ENCODE results near the gene TINCR.

The TINCR gene

DNA sequence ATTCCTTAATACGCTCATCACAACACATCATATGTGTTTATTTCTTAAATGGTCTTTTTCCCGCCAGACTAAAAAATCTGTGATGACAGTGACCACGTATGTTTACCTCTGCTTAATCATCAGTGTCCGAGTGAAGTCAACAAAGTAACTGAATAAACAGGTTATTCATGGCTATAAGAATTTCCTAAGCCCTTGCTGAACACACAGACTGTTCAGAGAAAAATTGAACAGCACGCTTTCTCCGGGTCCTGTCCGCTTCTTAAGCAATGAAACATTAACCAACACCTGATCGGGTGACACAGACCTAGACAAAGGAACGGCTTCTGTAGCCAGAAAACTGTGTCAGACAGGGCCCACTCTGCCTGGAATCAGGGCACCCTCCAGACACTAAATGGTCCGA is 40.5 kb upstream of the TINCR start:
- DNase-seq (ENCODE audit: low read depth) = no peak
- TF ChIP-seq, protein P1, sequence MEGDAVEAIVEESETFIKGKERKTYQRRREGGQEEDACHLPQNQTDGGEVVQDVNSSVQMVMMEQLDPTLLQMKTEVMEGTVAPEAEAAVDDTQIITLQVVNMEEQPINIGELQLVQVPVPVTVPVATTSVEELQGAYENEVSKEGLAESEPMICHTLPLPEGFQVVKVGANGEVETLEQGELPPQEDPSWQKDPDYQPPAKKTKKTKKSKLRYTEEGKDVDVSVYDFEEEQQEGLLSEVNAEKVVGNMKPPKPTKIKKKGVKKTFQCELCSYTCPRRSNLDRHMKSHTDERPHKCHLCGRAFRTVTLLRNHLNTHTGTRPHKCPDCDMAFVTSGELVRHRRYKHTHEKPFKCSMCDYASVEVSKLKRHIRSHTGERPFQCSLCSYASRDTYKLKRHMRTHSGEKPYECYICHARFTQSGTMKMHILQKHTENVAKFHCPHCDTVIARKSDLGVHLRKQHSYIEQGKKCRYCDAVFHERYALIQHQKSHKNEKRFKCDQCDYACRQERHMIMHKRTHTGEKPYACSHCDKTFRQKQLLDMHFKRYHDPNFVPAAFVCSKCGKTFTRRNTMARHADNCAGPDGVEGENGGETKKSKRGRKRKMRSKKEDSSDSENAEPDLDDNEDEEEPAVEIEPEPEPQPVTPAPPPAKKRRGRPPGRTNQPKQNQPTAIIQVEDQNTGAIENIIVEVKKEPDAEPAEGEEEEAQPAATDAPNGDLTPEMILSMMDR (IDR thresholded peaks at IDR 0.05; ENCODE audit: low read depth, low read length, missing control alignments) = no peak
- in situ Hi-C loops (cut with HindIII; ENCODE audit: low sequenced_read_pairs) = loop anchor here (10.0 kb wide), 1 partner anchor 47 kb away; no protein-coding TSS in a partner anchor
- no peak overlapping the region for H3K4me3 ChIP-seq (ENCODE audit: low read depth, low read length)

DNA sequence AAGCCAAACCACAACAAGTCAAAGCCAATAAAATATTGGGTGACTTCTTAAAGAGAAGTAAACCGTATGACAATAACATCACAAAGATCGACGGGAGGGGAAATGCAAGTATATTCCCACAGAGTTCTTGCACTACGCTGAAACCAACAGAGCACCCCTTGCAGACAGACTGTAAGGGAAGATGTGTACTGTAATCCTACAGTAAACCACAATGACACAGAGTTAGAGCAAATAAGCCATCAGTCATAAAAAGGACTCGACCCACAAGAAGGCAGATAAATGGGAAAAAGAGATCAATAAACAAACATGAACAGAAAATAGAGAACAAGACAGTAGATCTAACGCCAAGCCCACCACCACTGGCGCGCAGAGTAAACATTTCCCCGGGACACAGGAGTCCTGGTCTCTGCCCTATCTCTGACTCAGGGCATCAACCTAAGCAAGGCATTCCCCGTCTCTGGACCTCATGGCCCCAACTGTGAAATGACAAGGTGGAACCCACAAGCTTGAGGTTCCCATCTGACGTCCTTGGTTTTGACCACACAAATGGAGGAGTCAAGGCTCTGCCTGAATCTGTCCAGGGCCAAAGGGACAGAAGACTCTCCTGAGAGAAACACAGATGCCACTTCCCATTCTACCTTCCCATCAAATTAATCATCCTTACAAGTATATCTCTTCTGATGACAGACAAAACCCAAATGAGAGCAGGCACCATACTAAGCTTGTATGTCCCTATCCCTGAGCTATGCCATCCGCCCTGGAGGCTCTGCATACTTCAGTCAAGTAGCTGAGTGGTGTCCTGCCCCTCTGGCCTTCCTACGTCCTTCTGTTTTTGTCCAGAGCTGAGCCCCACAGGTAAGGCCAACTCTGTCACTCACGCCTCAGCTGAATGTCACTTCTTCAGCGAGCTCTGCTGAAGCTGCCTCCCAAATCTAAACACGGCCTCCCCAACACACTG is 39.8 kb upstream of the TINCR start:
- no peak for DNase-seq (ENCODE audit: low read depth)
- TF ChIP-seq, protein P1 (IDR thresholded peaks at IDR 0.05; ENCODE audit: low read depth, low read length, missing control alignments) = no peak
- H3K4me3 ChIP-seq (ENCODE audit: low read depth, low read length) = no peak overlapping the region
- in situ Hi-C loops (cut with HindIII; ENCODE audit: low sequenced_read_pairs) = loop anchor here (10.0 kb wide), 1 partner anchor 47 kb away; no protein-coding TSS in a partner anchor

DNA sequence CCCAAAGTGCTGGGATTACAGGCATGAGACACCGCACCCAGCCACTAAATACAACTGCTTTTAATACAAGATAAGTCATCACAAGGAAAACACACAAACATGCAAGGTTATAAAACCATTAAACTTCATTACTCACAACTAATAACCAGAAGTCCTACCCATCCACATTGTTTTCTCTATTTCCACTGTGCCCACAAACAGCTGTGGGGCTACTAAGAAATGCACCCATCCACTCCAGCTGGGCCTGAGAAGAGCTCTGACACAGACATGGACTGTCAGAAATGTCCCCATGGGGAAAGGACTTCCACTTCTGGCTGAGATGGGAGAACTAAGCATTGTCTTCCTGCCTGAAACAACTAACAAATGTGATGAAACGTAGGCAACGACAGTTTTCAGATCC is 37.6 kb upstream of the TINCR start:
- in situ Hi-C loops (cut with HindIII; ENCODE audit: low sequenced_read_pairs) = loop anchor here (10.0 kb wide), 1 partner anchor 49 kb away; no protein-coding TSS in a partner anchor
- no peak for DNase-seq (ENCODE audit: low read depth)
- no peak overlapping the region for H3K4me3 ChIP-seq (ENCODE audit: low read depth, low read length)
- TF ChIP-seq, protein P1 (IDR thresholded peaks at IDR 0.05; ENCODE audit: low read depth, low read length, missing control alignments) = no peak

DNA sequence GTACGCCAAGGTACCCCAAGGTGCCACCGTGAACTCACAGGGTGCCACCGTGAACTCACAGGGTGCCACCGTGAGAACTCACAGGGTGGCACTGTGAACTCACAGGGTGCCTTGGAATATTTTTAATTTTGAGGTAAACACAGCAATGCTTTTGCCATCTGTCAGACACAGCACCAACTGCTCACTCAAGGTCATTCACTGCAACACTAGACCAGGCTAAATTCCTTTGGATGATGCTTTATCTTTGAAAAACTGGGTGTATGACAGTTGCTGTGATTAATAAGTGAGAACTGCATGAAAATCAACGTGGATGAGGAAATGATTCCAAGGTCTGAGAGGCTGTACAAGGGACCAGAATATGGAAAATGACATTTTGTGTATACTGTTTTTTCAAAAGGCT is 35.9 kb upstream of the TINCR start:
- DNase-seq (ENCODE audit: low read depth) = no peak
- no peak overlapping the region for H3K4me3 ChIP-seq (ENCODE audit: low read depth, low read length)
- TF ChIP-seq, protein P1 (IDR thresholded peaks at IDR 0.05; ENCODE audit: low read depth, low read length, missing control alignments) = no peak
- in situ Hi-C loops (cut with HindIII; ENCODE audit: low sequenced_read_pairs) = loop anchor here (10.0 kb wide), 1 partner anchor 51 kb away; no protein-coding TSS in a partner anchor

DNA sequence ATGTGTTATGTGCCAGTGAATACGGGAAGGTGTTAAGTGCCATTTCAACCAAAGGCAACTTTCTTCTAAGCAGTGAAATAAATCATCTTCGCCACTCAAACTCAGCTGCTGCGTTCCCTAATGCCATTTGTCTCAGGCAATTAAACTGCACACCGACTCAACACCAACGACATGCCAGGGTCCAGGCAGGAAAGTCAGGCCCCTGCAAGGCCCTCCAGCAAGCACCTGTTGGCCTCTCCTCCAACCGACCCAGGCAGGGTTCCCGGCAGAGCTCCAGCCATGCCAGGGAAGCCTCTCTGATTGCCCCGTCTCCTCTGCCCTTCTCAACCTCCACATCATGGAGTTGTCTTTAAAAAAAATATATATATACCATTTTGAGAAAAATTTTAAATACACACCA is 33.0 kb upstream of the TINCR start:
- no peak overlapping the region for H3K4me3 ChIP-seq (ENCODE audit: low read depth, low read length)
- TF ChIP-seq, protein P1 (IDR thresholded peaks at IDR 0.05; ENCODE audit: low read depth, low read length, missing control alignments) = no peak
- in situ Hi-C loops (cut with HindIII; ENCODE audit: low sequenced_read_pairs) = loop anchor here (10.0 kb wide), 1 partner anchor 54 kb away; no protein-coding TSS in a partner anchor
- no peak for DNase-seq (ENCODE audit: low read depth)

DNA sequence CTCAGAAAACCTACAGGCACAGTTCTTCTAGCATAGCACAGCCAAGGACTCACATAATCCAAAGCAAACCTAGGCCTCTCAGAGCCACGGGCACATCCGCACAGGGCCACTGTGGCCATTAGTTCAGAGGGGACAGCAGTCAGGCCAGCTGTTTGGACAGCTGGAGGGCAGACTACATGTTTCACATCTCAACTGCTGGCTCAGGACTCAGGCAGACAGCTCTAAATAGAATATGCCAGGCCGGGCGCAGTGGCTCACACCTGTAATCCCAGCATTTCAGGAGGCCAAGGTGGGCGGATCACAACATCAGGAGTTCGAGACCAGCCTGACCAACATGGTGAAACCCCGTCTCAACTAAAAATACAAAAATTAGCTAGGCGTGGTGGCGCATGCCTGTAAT is 28.0 kb upstream of the TINCR start:
- TF ChIP-seq, protein P1 (IDR thresholded peaks at IDR 0.05; ENCODE audit: low read depth, low read length, missing control alignments) = no peak
- in situ Hi-C loops (cut with HindIII; ENCODE audit: low sequenced_read_pairs) = no loop called here
- H3K4me3 ChIP-seq (ENCODE audit: low read depth, low read length) = no peak overlapping the region
- DNase-seq (ENCODE audit: low read depth) = no peak
